Left renal pelvis (tissue), 4 donors: ENCODE measurements around the gene CACNB2. TPM values are rescaled to one million over a fixed set of nuclear protein-coding genes. Genes with fewer than 3 reads are reported as not detected.

Experiments used
- DNase-seq, 4 donors: peaks; one replicate each; pipeline ENCODE4 v3.0.0-alpha.2; 2013; ENCODE audit warnings: low read depth in 4 of 4, low spot score in 3 of 4
- polyA plus RNA-seq, 4 donors: library from polyadenylated mRNA; unstranded; fragments of 120-200 nt; gene quantifications; one replicate each; pipeline ENCODE4 v1.2.1, GENCODE V29; 2013; ENCODE audit not compliant: insufficient read length in 4 of 4

Gene CACNB2
- polyA plus RNA-seq, 4 donors, result 2.6 to 6.0 (median 3.2) TPM

- no peak for DNase-seq
Observed at GRCh38 chr10:18224626-18225445, 84.6 kb downstream of the CACNB2 start.

- no peak for DNase-seq
Observed at GRCh38 chr10:18226336-18226735, 86.1 kb downstream of the CACNB2 start.

- DNase-seq, result no peak
Observed at GRCh38 chr10:18229826-18230225, 89.6 kb downstream of the CACNB2 start.

- DNase-seq, result no peak
Observed at GRCh38 chr10:18230794-18231193, 90.6 kb downstream of the CACNB2 start.

GRCh38 chr10:18231480-18231879 lies 91.3 kb downstream of the CACNB2 start:
- DNase-seq, result no peak

- DNase-seq, result no peak
Observed at GRCh38 chr10:18233775-18234174, 93.6 kb downstream of the CACNB2 start.

- DNase-seq, result no peak
Observed at GRCh38 chr10:18235477-18235876, 95.3 kb downstream of the CACNB2 start.

- DNase-seq, result no peak
Observed at GRCh38 chr10:18236756-18237155, 96.5 kb downstream of the CACNB2 start.

GRCh38 chr10:18238870-18239485 lies 98.8 kb downstream of the CACNB2 start:
- DNase-seq, result no peak

GRCh38 chr10:18240185-18240882 lies 100.1 kb downstream of the CACNB2 start:
- DNase-seq, result no peak

- no peak for DNase-seq
Observed at GRCh38 chr10:18246967-18247366, 106.7 kb downstream of the CACNB2 start.

GRCh38 chr10:18252086-18252485 lies 111.9 kb downstream of the CACNB2 start:
- DNase-seq, result no peak

GRCh38 chr10:18254086-18254485 lies 113.9 kb downstream of the CACNB2 start:
- DNase-seq, result no peak

- no peak for DNase-seq
Observed at GRCh38 chr10:18254692-18255091, 114.5 kb downstream of the CACNB2 start.

- no peak for DNase-seq
Observed at GRCh38 chr10:18260310-18260922, 120.2 kb downstream of the CACNB2 start.

GRCh38 chr10:18261063-18261610 lies 120.9 kb downstream of the CACNB2 start:
- DNase-seq, result no peak

- no peak for DNase-seq
Observed at GRCh38 chr10:18261768-18262231, 121.6 kb downstream of the CACNB2 start.

- DNase-seq, result no peak
Observed at GRCh38 chr10:18264466-18265050, 124.3 kb downstream of the CACNB2 start.

GRCh38 chr10:18268005-18268404 lies 127.8 kb downstream of the CACNB2 start:
- DNase-seq, result no peak

- no peak for DNase-seq
Observed at GRCh38 chr10:18271491-18271890, 131.3 kb downstream of the CACNB2 start.
